AG04449 (cell line): ENCODE results near the gene SYCN.

Source experiments
- CTCF ChIA-PET: fragments of 350-600 bp; formaldehyde crosslinking; extraction: SDS; loops from one replicate; lab custom pipeline; 2021; ENCODE audit warnings: antibody characterized with exemption; lab: Yijun Ruan, JAX
- POLR2A ChIA-PET: fragments of 400-600, 350-600 bp; formaldehyde crosslinking; extraction: SDS; loops from one replicate; lab custom pipeline; 2020; ENCODE audit warnings: antibody characterized with exemption, inconsistent platforms; lab: Yijun Ruan, JAX
- DNase-seq: peaks from one replicate; pipeline ENCODE4 v3.0.0-alpha.2; 2010; ENCODE audit warnings: low read depth, low spot score
- H3K4me3 ChIP-seq: 2 replicates; pipeline ENCODE4 v1.5.1; 2011; ENCODE audit warnings: low read depth, mild to moderate bottlenecking, control low read depth, low read length
- CTCF ChIP-seq: IDR thresholded peaks from one replicate; pipeline ENCODE4 v1.5.1; 2011; ENCODE audit warnings: mild to moderate bottlenecking, moderate library complexity, low read length, control low read depth, inconsistent platforms; ENCODE audit not compliant: insufficient read depth; ENCODE audit errors: missing control alignments

Gene SYCN

DNA sequence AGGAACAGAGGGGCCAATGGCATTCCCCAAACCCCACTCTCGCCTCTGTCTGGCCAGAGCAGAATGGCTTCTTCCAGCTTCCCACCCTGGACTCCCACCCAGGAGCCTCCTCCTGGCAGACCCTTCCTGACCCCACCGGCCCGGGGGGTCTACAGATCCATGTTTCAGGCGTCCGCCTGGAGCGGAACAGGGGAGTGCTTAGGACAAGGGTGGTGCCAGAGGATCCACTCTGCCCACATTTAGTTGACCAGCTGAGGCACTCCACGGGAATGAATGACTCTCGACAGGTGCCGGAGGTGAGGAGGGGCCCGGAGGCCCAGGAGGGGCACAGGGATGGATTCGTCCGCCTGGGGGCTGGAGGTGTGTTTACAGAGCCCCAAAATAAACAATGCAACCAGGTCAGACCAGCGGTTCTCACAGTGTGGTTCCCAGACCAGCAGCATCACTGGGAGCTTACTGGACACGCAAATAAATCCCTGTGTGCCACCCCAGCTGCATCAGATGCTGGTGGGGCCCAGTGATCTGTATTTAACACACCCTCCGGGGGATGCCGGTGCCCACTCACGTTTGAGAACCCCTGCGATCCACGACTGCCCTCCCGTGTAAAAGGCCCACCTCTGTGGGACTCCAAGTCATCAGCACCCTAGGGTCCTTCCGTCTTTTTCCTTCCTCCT is 22.4 kb downstream of the SYCN start:
- ChIA-PET CTCF (interaction anchor here (1.0 to 1.3 kb wide), 2 partner anchors 59 to 220 kb away, joined by 3 read pairs; no protein-coding TSS in a partner anchor), POLR2A (no interaction called here)
- H3K4me3 ChIP-seq: no peak overlapping the region
- TF ChIP-seq CTCF: no peak
- no peak for DNase-seq

- CTCF ChIA-PET: interaction anchor here (1.1 to 1.3 kb wide), 2 partner anchors 8 to 58 kb away, joined by 3 read pairs; no protein-coding TSS in a partner anchor
- no peak for TF ChIP-seq CTCF
- no peak for DNase-seq
- H3K4me3 ChIP-seq: no peak overlapping the region
- POLR2A ChIA-PET: no interaction called here
These were observed 23.3 kb downstream of the SYCN start for GRCh38 chr19:39180749-39181148.

DNA sequence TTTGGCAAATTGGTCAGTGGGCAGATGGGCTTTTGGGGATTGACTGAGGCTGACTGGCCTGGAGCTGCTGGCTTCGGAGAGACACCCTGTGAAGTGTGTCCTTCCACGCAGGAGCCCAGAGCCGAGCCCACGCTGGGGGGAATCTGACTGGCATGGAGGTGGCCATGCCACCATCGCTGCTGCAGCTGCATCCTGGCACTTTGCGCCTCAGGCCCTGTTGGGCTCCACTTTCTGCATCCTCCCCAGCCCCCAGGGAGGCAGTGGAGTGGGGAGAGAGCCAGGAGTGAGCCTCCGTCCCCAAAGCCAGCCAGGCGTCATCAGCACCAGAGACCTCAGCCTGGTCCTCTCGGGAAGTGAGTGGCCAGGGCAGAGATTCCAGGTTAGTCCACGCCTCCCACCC is 24.3 kb downstream of the SYCN start:
- no peak overlapping the region for H3K4me3 ChIP-seq
- no peak for DNase-seq
- no peak for TF ChIP-seq CTCF
- ChIA-PET POLR2A (no interaction called here), CTCF (interaction anchor here (1.1 kb wide), 1 partner anchor 9 kb away, joined by 3 read pairs; no protein-coding TSS in a partner anchor)

- POLR2A ChIA-PET: no interaction called here
- CTCF ChIA-PET: no interaction called here
- no peak for TF ChIP-seq CTCF
- DNase-seq: no peak
- no peak overlapping the region for H3K4me3 ChIP-seq
These were observed 25.6 kb downstream of the SYCN start for GRCh38 chr19:39178296-39179006.

DNA sequence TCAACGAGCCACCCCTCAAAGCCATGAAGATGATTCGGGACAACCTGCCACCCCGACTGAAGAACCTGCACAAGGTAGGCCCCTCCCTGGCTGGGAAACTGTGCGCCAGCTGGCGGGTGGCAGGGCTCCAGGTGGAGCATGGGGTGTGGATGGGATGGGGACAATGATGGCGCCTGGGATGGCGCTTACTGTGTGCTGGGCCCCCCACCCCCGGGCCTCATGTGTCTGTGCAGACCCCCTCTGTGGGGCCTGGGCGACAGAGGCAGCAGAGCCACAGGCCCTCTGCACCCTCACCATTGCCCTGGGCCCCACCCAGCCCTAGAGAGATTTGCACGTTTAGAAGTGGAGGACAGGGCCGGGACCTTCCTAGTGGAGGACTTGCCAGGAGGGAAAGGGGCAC is 26.3 kb downstream of the SYCN start:
- CTCF ChIA-PET: interaction anchor here (2.5 kb wide), 1 partner anchor 10 kb away, joined by 13 read pairs; no protein-coding TSS in a partner anchor
- TF ChIP-seq CTCF: no peak
- no peak for DNase-seq
- no peak overlapping the region for H3K4me3 ChIP-seq
- POLR2A ChIA-PET: no interaction called here

GRCh38 chr19:39177110-39177699 is 26.9 kb downstream of the SYCN start:
- no peak for TF ChIP-seq CTCF
- DNase-seq: no peak
- POLR2A ChIA-PET: no interaction called here
- no peak overlapping the region for H3K4me3 ChIP-seq
- CTCF ChIA-PET: interaction anchor here (2.5 kb wide), 1 partner anchor 10 kb away, joined by 13 read pairs; no protein-coding TSS in a partner anchor
